HCT116 (cell line): Measurements from ENCODE around the gene SNX3.
A peak's percentile ranks its signal among the peaks of the same experiment; 100 is the strongest.

Source experiments
- CTCF ChIP-seq, 3 experiments: fragments of 200-600 bp in 1 of 3; sonication (generic) in 1 of 3; IDR thresholded peaks in 2 of 3; conservative IDR thresholded peaks in 1 of 3; 2 replicates each; pipeline ENCODE4 v1.5.1; 2012 to 2017; ENCODE audit warnings: low read depth in 2 of 3, low read length in 2 of 3, antibody characterized with exemption in 1 of 3, borderline replicate concordance in 1 of 3, control low read depth in 1 of 3, mild to moderate bottlenecking in 1 of 3, mixed read lengths in 1 of 3, mixed run types in 1 of 3, moderate library complexity in 1 of 3; ENCODE audit not compliant: insufficient read depth in 1 of 3
- EZH2 ChIP-seq: fragments of 200-600 bp; sonication (generic); IDR thresholded peaks from 2 replicates; pipeline ENCODE4 v1.6.1; 2017; ENCODE audit warnings: antibody characterized with exemption, mixed run types
- POLR2AphosphoS5 ChIP-seq: IDR thresholded peaks from 2 replicates; pipeline ENCODE4 v1.6.1; 2011; ENCODE audit warnings: mild to moderate bottlenecking, low read depth, low read length, moderate library complexity
- SIN3A ChIP-seq: IDR thresholded peaks from 2 replicates; pipeline ENCODE4 v1.6.1; 2012; ENCODE audit warnings: low read depth
- SP1 ChIP-seq: IDR thresholded peaks from 2 replicates; pipeline ENCODE4 v1.6.1; 2012; ENCODE audit warnings: low read depth
- TCF7L2 ChIP-seq: IDR thresholded peaks from 2 replicates; pipeline ENCODE4 v1.7.0; 2011; ENCODE audit warnings: borderline replicate concordance, inconsistent platforms; ENCODE audit not compliant: insufficient read depth, insufficient read length; ENCODE audit errors: extremely low read depth
- ZNF274 ChIP-seq: fragments of 200-500 bp; sonication (Bioruptor generic); IDR thresholded peaks from 2 replicates; pipeline ENCODE4 v1.6.1; 2014; ENCODE audit warnings: mild to moderate bottlenecking, low read depth, low read length, inconsistent platforms

- TF ChIP-seq POLR2AphosphoS5 (no peak), CTCF (IDR thresholded peaks at IDR 0.05 in 2 of 3, conservative IDR thresholded peaks at IDR 0.05 in 1 of 3; ENCODE audit: borderline replicate concordance in 1 of 3, insufficient read depth in 1 of 3, low read depth in 2 of 3, low read length in 2 of 3) (peak in 2 of 3 experiments; percentile 38 to 49; a peak in 4 of 6 replicates), EZH2 (no peak), TCF7L2 (no peak), ZNF274 (no peak), SIN3A (no peak), SP1 (no peak)
Observed at GRCh38 chr6:108250240-108250866, 10.5 kb downstream of the SNX3 start.
